KG1 (cell line): ENCODE results near the gene PHRF1.

Experiments used
- DNase-seq: peaks from one replicate; lab custom pipeline; 2025; lab: John Stamatoyannopoulos, UW

The PHRF1 gene

DNA sequence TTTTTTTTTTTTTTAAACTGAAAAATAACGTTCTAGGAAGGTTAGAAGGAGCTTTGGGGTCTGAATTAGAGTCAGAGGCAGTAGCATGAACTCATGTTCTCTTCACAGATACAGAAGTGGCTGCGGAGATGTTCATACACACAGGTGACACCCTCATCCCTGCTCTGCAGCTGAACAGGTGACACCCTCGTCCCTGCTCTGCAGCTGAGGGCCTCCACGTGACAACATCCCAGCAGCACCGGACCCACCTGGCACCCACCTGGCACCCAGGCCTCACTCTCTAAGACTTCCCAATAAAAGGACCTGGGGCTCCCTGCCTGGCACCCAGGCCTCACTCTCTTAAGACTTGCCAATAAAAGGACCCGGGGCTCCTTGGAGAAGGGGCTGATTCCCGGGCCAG is 80.6 kb downstream of the PHRF1 start:
- DNase-seq, result no peak

DNA sequence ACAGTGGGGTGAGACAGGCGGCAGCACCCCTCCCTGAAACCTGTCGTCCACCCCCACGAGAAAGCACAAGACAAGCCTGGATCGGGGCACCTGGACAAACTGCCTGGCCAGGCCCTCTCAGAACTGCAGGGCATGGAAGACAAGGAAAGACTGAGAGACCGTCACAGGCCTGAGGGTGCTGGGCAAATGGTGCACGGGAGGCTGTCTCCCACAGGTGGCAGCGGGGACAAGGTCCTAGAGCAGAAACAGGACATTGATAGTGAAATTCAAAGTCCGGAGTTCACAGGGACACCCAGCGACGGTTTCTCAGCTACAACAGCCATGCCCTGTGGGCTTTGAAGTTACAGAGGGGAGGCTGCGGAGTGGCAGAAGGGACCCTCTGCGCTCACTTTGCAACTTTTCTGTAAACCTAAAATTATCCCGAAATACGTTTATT is 81.4 kb downstream of the PHRF1 start:
- DNase-seq, result no peak

GRCh38 chr11:659532-660085 is 83.3 kb downstream of the PHRF1 start:
- DNase-seq, result no peak

GRCh38 chr11:660281-660680 is 84.0 kb downstream of the PHRF1 start:
- DNase-seq, result no peak

GRCh38 chr11:660681-661444 is 84.6 kb downstream of the PHRF1 start:
- DNase-seq, result no peak
